Fibroblast of villous mesenchyme (primary cell): ENCODE measurements around the gene APP. TPM values are rescaled to one million over a fixed set of nuclear protein-coding genes. Genes with fewer than 3 reads are reported as not detected.

Experiments
- DNase-seq: peaks from one replicate; pipeline ENCODE4 v3.0.0-alpha.2; 2010; ENCODE audit warnings: low read depth
- H3K4me3 ChIP-seq: 2 replicates; pipeline ENCODE4 v1.5.1; 2011; ENCODE audit warnings: low read depth, mild to moderate bottlenecking, low read length
- CTCF ChIP-seq: IDR thresholded peaks from 2 replicates; pipeline ENCODE4 v1.5.1; 2012; ENCODE audit warnings: low read depth, mild to moderate bottlenecking, low read length; ENCODE audit not compliant: insufficient read depth
- total RNA-seq: library from RNA; depleted of rRNA; stranded (reverse); fragments of >200 nt; gene quantifications from 2 replicates; pipeline ENCODE4 v1.2.3, GENCODE V29; 2012

The APP gene
- total RNA-seq, 1 donor = 353 TPM

GRCh38 chr21:25949701-25950100 lies 220.9 kb downstream of the APP start:
- TF ChIP-seq CTCF = no peak
- H3K4me3 ChIP-seq = no peak overlapping the region
- DNase-seq = no peak

- H3K4me3 ChIP-seq = no peak overlapping the region
- TF ChIP-seq CTCF = no peak
- DNase-seq = no peak
Measured at GRCh38 chr21:25944672-25945213, 225.8 kb downstream of the APP start.

- DNase-seq = no peak
- H3K4me3 ChIP-seq = no peak overlapping the region
- TF ChIP-seq CTCF = no peak
Measured at GRCh38 chr21:25944082-25944481, 226.5 kb downstream of the APP start.

- no peak overlapping the region for H3K4me3 ChIP-seq
- no peak for TF ChIP-seq CTCF
- no peak for DNase-seq
Measured at GRCh38 chr21:25942135-25942534, 228.4 kb downstream of the APP start.

- no peak for DNase-seq
- H3K4me3 ChIP-seq = no peak overlapping the region
- TF ChIP-seq CTCF = no peak
Measured at GRCh38 chr21:25939396-25939761, 231.2 kb downstream of the APP start.

GRCh38 chr21:25938658-25939395 lies 231.7 kb downstream of the APP start:
- TF ChIP-seq CTCF = no peak
- DNase-seq = peak; percentile 29
- H3K4me3 ChIP-seq = no peak overlapping the region

GRCh38 chr21:25936776-25937175 lies 233.8 kb downstream of the APP start:
- DNase-seq = no peak
- H3K4me3 ChIP-seq = no peak overlapping the region
- no peak for TF ChIP-seq CTCF
